Measurements from ENCODE around the gene LRRC4C.

DNA sequence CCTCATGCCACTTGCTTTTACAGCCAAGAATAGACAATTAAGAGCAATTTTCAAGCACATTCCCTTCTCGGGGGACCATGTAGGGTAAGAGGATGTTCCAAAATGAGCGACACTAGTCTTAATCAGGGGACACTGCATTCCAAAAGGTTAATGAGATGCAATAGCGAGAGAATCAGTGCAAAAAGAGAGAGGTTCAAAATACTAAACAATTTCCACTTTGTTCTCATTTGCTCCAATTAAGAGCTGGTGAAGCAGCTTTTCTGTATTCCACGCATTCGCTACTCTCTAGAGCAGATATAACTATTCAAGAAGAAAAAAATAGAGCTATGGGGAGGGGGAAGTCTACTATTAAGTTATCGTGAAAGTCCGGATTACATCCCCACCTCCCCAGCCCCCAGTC, 811 bp downstream of the LRRC4C start:
- TF ChIP-seq POLR2AphosphoS5 (IDR thresholded peaks at IDR 0.05; ENCODE audit: low read depth, low read length) (no peak), POLR2A (IDR thresholded peaks at IDR 0.05; ENCODE audit: low read depth, low read length) (no peak), TAF1 (IDR thresholded peaks at IDR 0.05; ENCODE audit: low read depth, low read length) (no peak)

All from GM12891 (cell line).